ENCODE data around the gene ESX1. TPM values are rescaled to one million over a fixed set of nuclear protein-coding genes. Genes with fewer than 3 reads are reported as not detected.

ESX1 gene
- not detected in 2 replicates for total RNA-seq (2013; cell fraction: nucleolus; rRNA removed)
- not detected in 2 replicates for total RNA-seq (2014; rRNA removed)
- not detected in 2 replicates for total RNA-seq (2014; rRNA removed; fragmentation: Illumina TruSeq; extraction: Trizol)
- not detected in 2 replicates for total RNA-seq (2021)
- polyA plus RNA-seq (2011; ENCODE audit: low read depth): not detected
- not detected in 2 replicates for polyA plus RNA-seq (2011; rRNA removed)
- not detected in 2 replicates for polyA plus RNA-seq (2011; cell fraction: cytosol; rRNA removed)
- not detected in 2 replicates for polyA plus RNA-seq (2011; cell fraction: nucleus; rRNA removed)
- not detected in 2 replicates for polyA plus RNA-seq (2012)
- not detected in 2 replicates for polyA plus RNA-seq (2014; fragmentation: Illumina TruSeq; extraction: Trizol)
- polyA plus RNA-seq (2014; fragmentation: Nextera tagmentation; extraction: Ambion mirVana): not detected
- not detected in 2 replicates for polyA plus RNA-seq (2014; rRNA removed)
- polyA plus RNA-seq (2016; fragmentation: Nextera tagmentation; extraction: Ambion mirVana): not detected
- polyA minus RNA-seq (2011; rRNA and poly(A)+ RNA removed): not detected in 2 replicates
- polyA minus RNA-seq (2011; cell fraction: cytosol; rRNA and poly(A)+ RNA removed): not detected in 2 replicates
- polyA minus RNA-seq (2011; cell fraction: nucleus; rRNA and poly(A)+ RNA removed): not detected in 2 replicates
- Bru-seq, nascent RNA: not detected
- not detected for BruChase-seq, experiment 1, labeled RNA remaining after a 6-hour chase
- not detected for BruChase-seq, experiment 2, labeled RNA remaining after a 2-hour chase
- long read RNA-seq, experiment 1: 0 reads
- long read RNA-seq, experiment 2: 0 reads

- H2AFZ ChIP-seq (ENCODE audit: control insufficient read depth, low read depth, low read length): no peak within 1 kb of the TSS
- RAD21 ChIA-PET (ENCODE audit: unreplicated experiment): no interaction called here
- no peak within 1 kb of the TSS for H3K27ac ChIP-seq (ENCODE audit: control insufficient read depth, insufficient read depth)
- SMC1A ChIA-PET (ENCODE audit: uncharacterized antibody, unreplicated experiment): no interaction called here
- H3K9ac ChIP-seq (ENCODE audit: control insufficient read depth, insufficient read depth, low read length): no peak within 1 kb of the TSS
- TF ChIP-seq IKZF2 (IDR thresholded peaks at IDR 0.05) (no peak), DPF2 (IDR thresholded peaks at IDR 0.05) (no peak), RBBP5 (conservative IDR thresholded peaks at IDR 0.05) (no peak), RUNX3 (IDR thresholded peaks at IDR 0.05; ENCODE audit: low read length) (no peak), NFIC (IDR thresholded peaks at IDR 0.05; ENCODE audit: low read depth, low read length) (no peak), SMC3 (IDR thresholded peaks at IDR 0.05; ENCODE audit: borderline replicate concordance, low read length) (no peak), RAD51 (IDR thresholded peaks at IDR 0.05) (no peak), SREBF1 (IDR thresholded peaks at IDR 0.05; ENCODE audit: low read length) (no peak), NFYB (IDR thresholded peaks at IDR 0.05; ENCODE audit: insufficient read depth, low read depth, low read length) (no peak), FOXM1 (IDR thresholded peaks at IDR 0.05; ENCODE audit: low read depth, low read length) (no peak), PAX8 (IDR thresholded peaks at IDR 0.05) (no peak), BHLHE40 (IDR thresholded peaks at IDR 0.05; ENCODE audit: borderline replicate concordance in 1 of 2, low read depth in 2 of 2, low read length in 1 of 2) (no peak), ELK1 (IDR thresholded peaks at IDR 0.05; ENCODE audit: low read depth, low read length) (no peak), ZBTB11 (CRISPR knock-in tag; IDR thresholded peaks at IDR 0.05) (no peak)
- no peaks in the 10 kb centered on the region for H3K4me1 ChIP-seq (ENCODE audit: control insufficient read depth, insufficient read depth, low read length)
- intact Hi-C loops (cut with micrococcal nuclease; ENCODE audit: unreplicated experiment): no loop called here
- in situ Hi-C loops (cut with MboI): no loop called here
- H3K27me3 ChIP-seq (replicated peaks in 1 of 2; ENCODE audit: control insufficient read depth in 2 of 2, insufficient read depth in 2 of 2, low read length in 1 of 2): peaks cover 0 to 3% of the 10 kb centered on the region in 2 experiments; a peak in 1 of 4 replicates
- BruUV-seq (replicated peaks): no TSS peak
- H4K20me1 ChIP-seq (ENCODE audit: control insufficient read depth, insufficient read depth): no peaks in the 10 kb centered on the region
- DNase-seq (ENCODE audit: low read depth, low spot score): no peak
- WGBS (ENCODE audit: insufficient coverage, insufficient replicate concordance, low lambda C conversion rate, missing lambda C conversion rate): 58% methylated on average over 54 of the region's 56 CpGs
- CTCF ChIA-PET: no interaction called here
- H3K9me3 ChIP-seq (replicated peaks; ENCODE audit: control insufficient read depth, insufficient read depth, low read length): no peaks in the 10 kb centered on the region; the same call in 2 of the 3 replicates
- H3K36me3 ChIP-seq (ENCODE audit: control insufficient read depth in 2 of 2, insufficient read depth in 2 of 2, low read length in 1 of 2): no peaks in the 10 kb centered on the region
- ATAC-seq: no peak
- no peaks in the 10 kb centered on the region for H3K79me2 ChIP-seq (ENCODE audit: control insufficient read depth, insufficient read depth, low read length)
- no peak within 1 kb of the TSS for H3K4me3 ChIP-seq
- FAIRE-seq: no peak
- POLR2A ChIA-PET: no interaction called here
- H3K4me2 ChIP-seq (ENCODE audit: control insufficient read depth, insufficient read depth): no peak within 1 kb of the TSS
Observed at GRCh38 chrX:104254442-104255115, at the start of gene ESX1. Gene ESX1 (minus strand): TSS chrX:104254933. CDS start chrX:104254849, 84 bp downstream.
